ENCODE results near the gene LRRFIP1.
"Not testable (repeated sequence)": the region's sequence is repeated elsewhere in the genome, so short reads cannot be mapped to it uniquely, and the experiment has no call there.

LRRFIP1 gene

GRCh38 chr2:237763812-237764211 is 136.4 kb downstream of the LRRFIP1 start:
- in situ Hi-C loops (cut with HindIII; ENCODE audit: low pct_unique_long_range_greater_than_20kb, low sequenced_read_pairs), result no loop called here
- no peak for TF ChIP-seq JUND (IDR thresholded peaks at IDR 0.05; ENCODE audit: low read depth)
- DNase-seq (ENCODE audit: low read depth in 1 of 2, low spot score in 1 of 2), result no peak

DNA sequence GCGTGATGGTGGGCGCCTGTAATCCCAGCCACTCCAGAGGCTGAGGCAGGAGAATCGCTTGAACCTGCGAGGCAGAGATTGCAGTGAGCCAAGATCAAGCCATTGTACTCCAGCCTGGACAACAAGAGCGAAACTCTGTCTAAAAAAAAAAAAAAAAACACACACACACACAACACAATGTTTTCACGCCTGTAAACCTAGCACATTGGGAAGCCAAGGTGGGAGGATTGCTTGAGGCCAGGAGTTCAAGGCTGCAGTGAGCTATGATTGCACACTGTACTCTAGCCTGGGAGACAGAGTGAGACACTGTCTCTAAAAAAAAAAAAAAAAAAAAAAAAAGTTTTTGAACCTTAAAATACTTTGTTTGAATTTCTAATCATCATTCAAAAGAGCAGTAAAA is 137.7 kb downstream of the LRRFIP1 start:
- in situ Hi-C loops (cut with HindIII; ENCODE audit: low pct_unique_long_range_greater_than_20kb, low sequenced_read_pairs); DNase-seq (ENCODE audit: low read depth in 1 of 2, low spot score in 1 of 2): not testable (repeated sequence)

GRCh38 chr2:237765875-237766274 is 138.5 kb downstream of the LRRFIP1 start:
- DNase-seq (ENCODE audit: low read depth in 1 of 2, low spot score in 1 of 2), result no peak
- in situ Hi-C loops (cut with HindIII; ENCODE audit: low pct_unique_long_range_greater_than_20kb, low sequenced_read_pairs), result no loop called here
- TF ChIP-seq JUND (IDR thresholded peaks at IDR 0.05; ENCODE audit: low read depth), result no peak

DNA sequence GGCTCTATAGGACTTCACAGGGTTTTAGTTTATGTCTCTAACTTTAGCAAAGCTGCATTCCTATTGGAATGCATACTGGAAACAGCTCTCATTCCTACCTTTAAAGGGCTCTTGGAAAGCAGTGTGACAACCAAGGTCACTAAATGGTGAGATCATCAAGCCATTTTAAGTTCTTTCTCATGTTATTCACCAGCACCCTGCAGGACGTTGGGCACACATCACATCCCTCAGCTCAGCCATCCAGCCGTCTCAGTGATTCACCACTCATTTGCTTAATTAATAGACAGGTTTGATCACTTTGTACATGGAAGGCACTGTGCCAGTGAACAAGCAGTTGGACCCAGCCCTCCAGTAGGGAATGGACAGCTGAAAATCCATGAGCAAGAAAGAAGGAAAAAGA is 139.0 kb downstream of the LRRFIP1 start:
- in situ Hi-C loops (cut with HindIII; ENCODE audit: low pct_unique_long_range_greater_than_20kb, low sequenced_read_pairs), result no loop called here
- no peak for TF ChIP-seq JUND (IDR thresholded peaks at IDR 0.05; ENCODE audit: low read depth)
- no peak for DNase-seq (ENCODE audit: low read depth in 1 of 2, low spot score in 1 of 2)

DNA sequence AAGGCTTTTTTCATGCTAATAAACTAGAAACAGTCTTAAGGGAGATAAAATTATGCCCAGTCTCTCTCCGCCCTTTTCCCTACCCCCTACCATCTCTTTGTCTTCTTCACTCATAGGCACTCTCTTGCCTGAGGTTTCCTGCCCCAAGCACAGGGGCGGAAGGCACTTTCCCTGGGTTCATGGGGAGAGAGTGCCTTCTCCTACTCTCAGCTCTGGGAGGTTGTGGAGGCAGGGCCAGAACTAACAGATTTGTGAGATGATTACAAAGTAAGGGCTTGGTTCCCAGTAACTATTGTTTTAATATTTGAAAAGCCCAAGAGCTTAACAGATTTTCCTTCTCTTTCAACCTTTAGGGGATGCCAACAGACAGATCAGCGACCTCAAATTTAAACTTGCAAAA is 145.1 kb downstream of the LRRFIP1 start:
- no peak for TF ChIP-seq JUND (IDR thresholded peaks at IDR 0.05; ENCODE audit: low read depth)
- in situ Hi-C loops (cut with HindIII; ENCODE audit: low pct_unique_long_range_greater_than_20kb, low sequenced_read_pairs), result no loop called here

GRCh38 chr2:237773826-237774225 is 146.4 kb downstream of the LRRFIP1 start:
- in situ Hi-C loops (cut with HindIII; ENCODE audit: low pct_unique_long_range_greater_than_20kb, low sequenced_read_pairs), result no loop called here
- no peak for DNase-seq (ENCODE audit: low read depth in 1 of 2, low spot score in 1 of 2)
- no peak for TF ChIP-seq JUND (IDR thresholded peaks at IDR 0.05; ENCODE audit: low read depth)

More for the DNA sequence above, 145.1 kb downstream of the LRRFIP1 start:
- DNase-seq (ENCODE audit: low read depth in 1 of 2, low spot score in 1 of 2), result no peak

- TF ChIP-seq JUND (IDR thresholded peaks at IDR 0.05; ENCODE audit: low read depth), result no peak
- in situ Hi-C loops (cut with HindIII; ENCODE audit: low pct_unique_long_range_greater_than_20kb, low sequenced_read_pairs), result no loop called here
- DNase-seq (ENCODE audit: low read depth in 1 of 2, low spot score in 1 of 2), result peak; percentile 39 to 84
Measured at GRCh38 chr2:237774811-237775553, 147.6 kb downstream of the LRRFIP1 start.

DNA sequence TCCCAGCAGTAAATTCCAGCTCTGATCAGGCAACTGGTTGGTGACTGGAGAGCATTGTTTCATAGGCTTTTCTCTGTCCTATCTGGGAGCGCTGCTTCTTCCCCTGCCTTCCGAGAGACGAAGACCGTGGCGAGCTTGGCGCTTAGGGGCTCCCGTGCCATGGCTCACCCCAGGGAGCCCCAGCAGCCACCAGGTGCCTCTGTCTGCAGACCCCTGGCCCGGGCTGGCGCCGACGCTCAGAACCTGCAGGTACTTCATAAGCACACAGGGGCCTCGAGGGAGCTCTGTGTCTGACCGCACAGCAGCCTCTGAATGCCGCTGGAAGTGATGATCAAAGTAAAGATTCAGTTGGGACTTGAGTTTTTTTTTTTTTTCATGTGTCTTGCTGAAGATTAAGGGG is 152.1 kb downstream of the LRRFIP1 start:
- in situ Hi-C loops (cut with HindIII; ENCODE audit: low pct_unique_long_range_greater_than_20kb, low sequenced_read_pairs), result no loop called here
- no peak for TF ChIP-seq JUND (IDR thresholded peaks at IDR 0.05; ENCODE audit: low read depth)
- DNase-seq (ENCODE audit: low read depth in 1 of 2, low spot score in 1 of 2), result no peak

DNA sequence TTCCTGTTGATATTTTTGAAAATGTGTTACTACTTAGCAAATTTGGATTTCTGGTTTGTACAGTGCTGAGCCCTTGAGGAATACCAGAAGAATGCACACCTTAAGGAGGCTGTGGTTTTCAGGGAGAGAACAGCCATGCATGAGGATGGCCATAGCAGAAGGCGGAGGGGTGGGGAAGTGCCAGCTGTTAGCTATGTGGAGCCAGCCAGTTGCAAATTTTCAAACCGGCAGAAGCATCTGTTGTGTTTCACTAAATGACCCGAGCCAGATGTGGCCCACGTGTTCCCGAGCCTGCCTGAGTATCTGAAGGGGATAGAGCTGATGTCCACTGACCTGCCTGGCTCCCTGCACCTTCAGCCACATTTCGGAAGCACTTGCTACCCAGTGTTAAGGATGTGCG is 154.8 kb downstream of the LRRFIP1 start:
- DNase-seq (ENCODE audit: low read depth in 1 of 2, low spot score in 1 of 2), result no peak

DNA sequence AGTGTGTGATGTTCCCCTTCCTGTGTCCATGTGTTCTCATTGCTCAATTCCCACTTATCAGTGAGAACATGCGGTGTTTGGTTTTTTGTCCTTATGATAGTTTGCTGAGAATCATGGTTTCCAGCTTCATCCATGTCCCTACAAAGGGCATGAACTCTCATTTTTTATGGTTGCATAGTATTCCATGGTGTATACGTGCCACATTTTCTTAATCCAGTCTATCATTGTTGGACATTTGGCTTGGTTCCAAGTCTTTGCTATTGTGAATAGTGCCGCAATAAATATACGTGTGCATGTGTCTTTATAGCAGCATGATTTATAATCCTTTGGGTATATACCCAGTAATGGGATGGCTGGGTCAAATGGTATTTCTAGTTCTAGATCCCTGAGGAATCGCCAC is 156.3 kb downstream of the LRRFIP1 start:
- in situ Hi-C loops (cut with HindIII; ENCODE audit: low pct_unique_long_range_greater_than_20kb, low sequenced_read_pairs); DNase-seq (ENCODE audit: low read depth in 1 of 2, low spot score in 1 of 2): not testable (repeated sequence)

More for the DNA sequence above, 154.8 kb downstream of the LRRFIP1 start:
- in situ Hi-C loops (cut with HindIII; ENCODE audit: low pct_unique_long_range_greater_than_20kb, low sequenced_read_pairs), result no loop called here
- no peak for TF ChIP-seq JUND (IDR thresholded peaks at IDR 0.05; ENCODE audit: low read depth)

DNA sequence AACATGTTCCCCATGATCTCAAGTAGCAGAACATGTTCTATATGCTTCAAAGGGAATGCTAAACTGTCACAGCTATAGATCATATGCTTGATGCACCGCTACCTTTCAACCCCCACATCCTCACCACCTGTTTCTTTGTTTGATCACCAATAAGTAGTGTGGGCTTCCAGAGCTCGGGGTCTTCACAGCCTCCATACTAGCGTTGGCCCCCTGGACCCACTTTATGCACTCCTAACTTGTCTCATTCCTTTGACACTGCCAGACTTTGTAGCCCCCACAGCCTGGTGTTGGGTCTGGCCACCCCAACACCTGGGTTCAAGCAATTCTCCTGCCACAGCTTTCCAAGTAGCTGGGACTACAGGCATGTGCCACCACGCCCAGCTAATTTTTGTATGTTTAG is 159.5 kb downstream of the LRRFIP1 start:
- TF ChIP-seq JUND (IDR thresholded peaks at IDR 0.05; ENCODE audit: low read depth), result no peak
- DNase-seq (ENCODE audit: low read depth in 1 of 2, low spot score in 1 of 2), result peak in 1 of 2 experiments; percentile 38
- in situ Hi-C loops (cut with HindIII; ENCODE audit: low pct_unique_long_range_greater_than_20kb, low sequenced_read_pairs), result no loop called here

DNA sequence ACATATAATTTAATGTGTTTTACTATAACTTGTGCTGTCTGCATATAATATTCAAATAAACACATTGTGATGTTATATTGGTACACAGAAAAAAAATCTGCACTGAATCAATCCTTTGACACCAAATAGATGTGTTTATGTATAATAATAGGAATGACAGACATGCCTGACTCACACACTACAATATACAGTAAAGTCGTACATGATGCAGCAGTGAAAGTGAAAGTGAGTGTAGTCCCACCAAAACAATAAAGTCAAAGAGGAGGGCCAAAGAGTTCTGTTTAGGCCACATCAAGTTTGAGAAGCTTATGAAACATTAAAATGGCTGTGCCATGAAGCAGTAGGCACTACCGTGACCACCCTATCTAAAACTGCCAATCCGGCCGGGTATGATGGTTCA is 163.0 kb downstream of the LRRFIP1 start:
- DNase-seq (ENCODE audit: low read depth in 1 of 2, low spot score in 1 of 2), result no peak
- in situ Hi-C loops (cut with HindIII; ENCODE audit: low pct_unique_long_range_greater_than_20kb, low sequenced_read_pairs), result no loop called here
- no peak for TF ChIP-seq JUND (IDR thresholded peaks at IDR 0.05; ENCODE audit: low read depth)

DNA sequence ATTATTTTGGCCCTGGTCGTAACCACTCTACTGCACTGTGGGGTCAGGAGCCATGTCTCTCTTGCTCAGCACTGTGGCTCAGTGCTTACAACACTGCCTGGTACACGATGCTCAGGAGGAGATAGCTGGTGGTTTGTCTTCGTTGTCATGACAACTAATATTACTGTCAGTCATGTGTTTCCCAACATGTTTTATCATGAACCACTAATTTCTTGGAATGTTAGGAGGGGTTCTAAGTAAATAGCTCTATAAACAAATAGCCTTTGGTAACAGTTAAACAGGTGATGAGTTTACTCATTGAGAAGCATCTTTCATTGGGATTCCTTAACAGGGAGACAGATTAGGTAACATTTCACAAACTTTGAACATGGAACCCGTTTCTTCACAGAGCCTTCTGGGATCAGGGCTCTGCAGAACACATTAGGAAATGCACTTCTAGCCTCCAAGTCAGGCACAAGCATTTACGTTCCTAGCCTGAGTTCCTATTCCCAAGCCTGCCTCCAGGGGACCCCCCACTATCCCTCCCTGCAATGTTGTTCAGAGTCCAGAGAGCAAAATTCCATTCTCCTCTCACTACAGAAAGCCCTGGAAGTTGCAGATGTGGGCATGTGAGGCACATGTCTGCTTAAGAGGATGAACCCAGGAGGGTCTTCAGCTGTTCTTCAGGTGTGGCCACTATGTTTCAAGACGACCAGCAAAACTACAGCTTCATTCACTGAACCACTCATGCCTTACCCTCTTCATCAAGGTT is 164.8 kb downstream of the LRRFIP1 start:
- in situ Hi-C loops (cut with HindIII; ENCODE audit: low pct_unique_long_range_greater_than_20kb, low sequenced_read_pairs), result no loop called here
- DNase-seq (ENCODE audit: low read depth in 1 of 2, low spot score in 1 of 2), result peak in 1 of 2 experiments; percentile 7

More for the DNA sequence above, 164.8 kb downstream of the LRRFIP1 start:
- no peak for TF ChIP-seq JUND (IDR thresholded peaks at IDR 0.05; ENCODE audit: low read depth)

Measured in T47D (cell line).